ENCODE measurements around the gene PTPRZ1.
A peak's percentile ranks its signal among the peaks of the same experiment; 100 is the strongest.

PTPRZ1 gene

GRCh38 chr7:122072924-122073599 is 200.1 kb downstream of the PTPRZ1 start:
- TF ChIP-seq, protein P1, sequence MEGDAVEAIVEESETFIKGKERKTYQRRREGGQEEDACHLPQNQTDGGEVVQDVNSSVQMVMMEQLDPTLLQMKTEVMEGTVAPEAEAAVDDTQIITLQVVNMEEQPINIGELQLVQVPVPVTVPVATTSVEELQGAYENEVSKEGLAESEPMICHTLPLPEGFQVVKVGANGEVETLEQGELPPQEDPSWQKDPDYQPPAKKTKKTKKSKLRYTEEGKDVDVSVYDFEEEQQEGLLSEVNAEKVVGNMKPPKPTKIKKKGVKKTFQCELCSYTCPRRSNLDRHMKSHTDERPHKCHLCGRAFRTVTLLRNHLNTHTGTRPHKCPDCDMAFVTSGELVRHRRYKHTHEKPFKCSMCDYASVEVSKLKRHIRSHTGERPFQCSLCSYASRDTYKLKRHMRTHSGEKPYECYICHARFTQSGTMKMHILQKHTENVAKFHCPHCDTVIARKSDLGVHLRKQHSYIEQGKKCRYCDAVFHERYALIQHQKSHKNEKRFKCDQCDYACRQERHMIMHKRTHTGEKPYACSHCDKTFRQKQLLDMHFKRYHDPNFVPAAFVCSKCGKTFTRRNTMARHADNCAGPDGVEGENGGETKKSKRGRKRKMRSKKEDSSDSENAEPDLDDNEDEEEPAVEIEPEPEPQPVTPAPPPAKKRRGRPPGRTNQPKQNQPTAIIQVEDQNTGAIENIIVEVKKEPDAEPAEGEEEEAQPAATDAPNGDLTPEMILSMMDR (IDR thresholded peaks at IDR 0.05; ENCODE audit: borderline replicate concordance, control extremely low read depth, extremely low read depth, insufficient read depth, missing control alignments) = no peak
- in situ Hi-C loops (cut with MboI; ENCODE audit: low sequenced_read_pairs, unreplicated experiment) = no loop called here
- DNase-seq (ENCODE audit: low spot score) = no peak

- no peak for DNase-seq (ENCODE audit: low spot score)
- TF ChIP-seq, protein P1 (IDR thresholded peaks at IDR 0.05; ENCODE audit: borderline replicate concordance, control extremely low read depth, extremely low read depth, insufficient read depth, missing control alignments) = no peak
- in situ Hi-C loops (cut with MboI; ENCODE audit: low sequenced_read_pairs, unreplicated experiment) = no loop called here
These were observed 200.7 kb downstream of the PTPRZ1 start for GRCh38 chr7:122073635-122074034.

DNA sequence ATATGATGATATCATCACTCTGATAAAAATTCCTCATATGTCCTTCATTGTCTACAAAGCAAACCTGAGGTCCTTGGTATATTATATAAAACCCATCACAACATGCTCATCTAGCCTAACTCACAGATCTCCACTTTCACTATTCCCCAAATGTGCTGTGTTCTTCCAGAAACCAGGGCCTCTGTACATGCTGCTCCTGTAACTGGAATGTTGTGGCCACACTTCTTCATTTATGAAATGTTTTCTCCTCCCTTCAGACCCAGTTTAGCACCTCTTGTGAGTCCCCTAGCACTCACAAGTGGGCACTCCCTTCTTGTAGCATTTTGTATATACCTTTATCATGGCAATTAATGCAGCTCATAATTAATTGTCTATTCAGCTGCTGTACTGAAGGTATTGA is 209.2 kb downstream of the PTPRZ1 start:
- no peak for DNase-seq (ENCODE audit: low spot score)
- TF ChIP-seq, protein P1 (IDR thresholded peaks at IDR 0.05; ENCODE audit: borderline replicate concordance, control extremely low read depth, extremely low read depth, insufficient read depth, missing control alignments) = no peak
- in situ Hi-C loops (cut with MboI; ENCODE audit: low sequenced_read_pairs, unreplicated experiment) = loop anchor here (25.0 kb wide), 1 partner anchor 455 kb away; no protein-coding TSS in a partner anchor

DNA sequence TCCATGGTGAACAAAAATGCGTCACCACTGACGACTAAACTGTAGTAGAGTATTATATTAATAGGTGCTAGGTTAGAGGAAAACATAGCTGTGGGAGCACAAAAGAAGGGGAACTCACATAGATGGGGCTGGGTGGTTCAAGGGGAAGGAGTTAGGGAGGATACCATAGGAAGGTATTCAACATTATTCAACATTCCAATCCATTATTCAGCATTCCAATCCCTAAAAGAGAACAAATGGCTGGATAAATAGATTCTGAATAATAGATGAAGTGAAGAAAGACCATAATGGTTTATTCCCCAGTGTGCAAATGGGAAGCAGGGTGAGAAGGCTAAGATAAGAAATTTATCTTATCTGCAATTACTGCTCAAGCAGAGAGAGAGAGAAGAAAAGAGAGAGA is 209.7 kb downstream of the PTPRZ1 start:
- no peak for DNase-seq (ENCODE audit: low spot score)
- in situ Hi-C loops (cut with MboI; ENCODE audit: low sequenced_read_pairs, unreplicated experiment) = loop anchor here (25.0 kb wide), 1 partner anchor 455 kb away; no protein-coding TSS in a partner anchor
- TF ChIP-seq, protein P1 (IDR thresholded peaks at IDR 0.05; ENCODE audit: borderline replicate concordance, control extremely low read depth, extremely low read depth, insufficient read depth, missing control alignments) = no peak

- in situ Hi-C loops (cut with MboI; ENCODE audit: low sequenced_read_pairs, unreplicated experiment) = loop anchor here (25.0 kb wide), 1 partner anchor 444 kb away; no protein-coding TSS in a partner anchor
- DNase-seq (ENCODE audit: low spot score) = peak; percentile 13
- TF ChIP-seq, protein P1 (IDR thresholded peaks at IDR 0.05; ENCODE audit: borderline replicate concordance, control extremely low read depth, extremely low read depth, insufficient read depth, missing control alignments) = peak; percentile 81
These were observed 220.2 kb downstream of the PTPRZ1 start for GRCh38 chr7:122092964-122093797.

DNA sequence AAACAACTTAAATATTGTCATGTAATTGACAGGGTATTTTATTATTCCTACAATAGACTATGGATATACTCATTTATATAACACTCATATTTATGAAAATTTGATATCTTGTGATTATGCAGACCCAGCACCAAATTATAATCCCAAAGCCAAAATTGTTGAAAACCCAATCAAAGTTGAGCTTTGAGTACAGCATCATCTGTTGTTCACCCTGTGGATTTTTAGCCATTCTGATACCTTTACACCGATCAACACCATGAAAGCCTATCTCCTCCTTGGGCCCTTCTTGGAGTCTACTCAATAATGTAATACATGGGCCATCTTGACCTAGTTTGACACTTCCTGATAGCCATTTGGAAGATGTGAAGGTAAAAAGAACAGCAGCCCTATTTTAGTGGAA is 221.6 kb downstream of the PTPRZ1 start:
- no peak for DNase-seq (ENCODE audit: low spot score)
- TF ChIP-seq, protein P1 (IDR thresholded peaks at IDR 0.05; ENCODE audit: borderline replicate concordance, control extremely low read depth, extremely low read depth, insufficient read depth, missing control alignments) = no peak
- in situ Hi-C loops (cut with MboI; ENCODE audit: low sequenced_read_pairs, unreplicated experiment) = loop anchor here (25.0 kb wide), 1 partner anchor 443 kb away; no protein-coding TSS in a partner anchor

Data from GM13976 (cell line).